NCI-H510A (cell line): ENCODE data around the gene AURKAIP1.

ENCODE experiments used
- DNase-seq: peaks from one replicate; lab custom pipeline; 2025; lab: John Stamatoyannopoulos, UW

The AURKAIP1 gene

DNA sequence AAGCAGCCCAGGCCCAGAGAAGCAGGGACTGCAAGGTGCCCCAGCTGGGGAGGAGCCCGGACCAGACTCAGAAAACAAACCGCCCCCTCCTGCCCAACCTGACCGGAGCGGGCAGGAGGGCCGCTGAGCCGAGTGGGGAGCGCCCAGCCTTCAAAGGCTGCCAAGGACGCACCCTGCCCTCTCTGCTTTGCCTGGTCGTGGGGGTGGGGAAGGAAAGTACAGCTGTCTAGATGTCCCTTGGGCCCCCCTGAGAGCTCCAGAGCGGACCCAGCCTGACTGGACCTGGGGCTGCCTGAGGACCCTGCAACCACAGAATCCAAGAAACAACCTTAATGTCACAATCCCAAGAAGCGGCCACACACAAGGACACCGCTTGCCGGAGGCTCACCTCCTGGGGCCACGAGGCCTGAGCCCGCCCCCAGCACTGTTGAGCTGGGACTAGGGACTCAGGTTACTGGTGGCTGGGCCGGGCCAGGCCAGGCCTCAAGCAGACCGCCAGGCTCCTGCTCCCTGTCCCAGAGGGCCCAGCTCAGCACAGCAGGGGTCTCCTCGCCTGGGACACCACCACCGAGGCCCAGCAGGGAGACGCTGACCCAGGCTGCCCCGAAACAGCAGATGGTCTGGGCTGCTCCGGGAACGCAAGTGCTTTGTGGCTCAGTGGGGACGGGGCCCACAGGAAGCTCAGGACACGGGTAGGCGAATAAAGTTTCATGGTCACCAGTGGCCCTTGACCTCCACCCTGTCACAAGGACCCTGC, 27.2 kb downstream of the AURKAIP1 start:
- peak; percentile 78 for DNase-seq

DNA sequence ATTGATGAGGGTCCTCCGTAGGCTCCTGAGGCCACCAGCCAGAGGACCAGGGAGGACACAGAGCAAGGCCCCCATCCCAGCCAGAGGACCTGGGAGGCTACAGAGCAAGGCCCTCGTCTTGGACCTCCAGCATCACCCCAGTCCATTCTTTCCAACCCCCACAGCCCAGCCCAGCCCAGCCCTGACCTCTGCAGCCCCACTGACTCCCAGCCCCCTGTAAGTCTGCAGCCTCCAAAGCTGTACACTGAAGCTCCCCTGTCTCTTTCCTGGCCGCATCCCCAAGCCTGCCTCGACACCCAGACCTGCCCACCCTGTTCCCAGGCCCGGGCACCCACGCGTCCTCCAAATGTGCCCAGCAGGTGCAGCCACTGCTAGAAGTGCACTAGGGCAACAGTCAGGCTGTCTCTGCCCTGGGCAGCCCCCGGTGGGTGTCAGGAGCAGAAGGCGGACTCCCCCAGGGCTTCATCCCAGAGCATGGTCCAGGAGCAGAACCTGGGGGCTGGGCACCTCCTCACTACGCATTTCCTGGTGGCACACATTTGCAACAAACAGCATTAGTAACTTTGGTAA, 27.9 kb downstream of the AURKAIP1 start:
- DNase-seq, result no peak

DNA sequence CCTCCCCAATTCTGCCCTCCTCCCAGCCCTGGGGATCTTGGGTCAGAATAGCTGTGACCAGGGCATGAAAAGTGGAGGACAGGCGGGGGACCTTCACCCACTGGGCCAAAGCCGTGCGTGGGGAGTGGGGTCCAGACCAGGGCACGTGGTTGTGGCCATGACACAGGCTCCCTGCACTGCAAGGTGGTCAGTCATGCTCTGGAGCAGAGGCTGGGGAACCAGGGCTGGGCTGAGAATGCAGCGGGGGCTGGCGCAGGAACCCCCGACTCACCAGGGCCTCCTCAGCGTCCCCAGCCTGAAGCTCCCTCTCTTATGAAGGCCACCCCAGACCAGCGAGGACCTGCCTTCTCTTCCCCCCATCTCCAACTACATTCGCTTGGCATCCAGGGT, 28.5 kb downstream of the AURKAIP1 start:
- DNase-seq, result no peak

DNA sequence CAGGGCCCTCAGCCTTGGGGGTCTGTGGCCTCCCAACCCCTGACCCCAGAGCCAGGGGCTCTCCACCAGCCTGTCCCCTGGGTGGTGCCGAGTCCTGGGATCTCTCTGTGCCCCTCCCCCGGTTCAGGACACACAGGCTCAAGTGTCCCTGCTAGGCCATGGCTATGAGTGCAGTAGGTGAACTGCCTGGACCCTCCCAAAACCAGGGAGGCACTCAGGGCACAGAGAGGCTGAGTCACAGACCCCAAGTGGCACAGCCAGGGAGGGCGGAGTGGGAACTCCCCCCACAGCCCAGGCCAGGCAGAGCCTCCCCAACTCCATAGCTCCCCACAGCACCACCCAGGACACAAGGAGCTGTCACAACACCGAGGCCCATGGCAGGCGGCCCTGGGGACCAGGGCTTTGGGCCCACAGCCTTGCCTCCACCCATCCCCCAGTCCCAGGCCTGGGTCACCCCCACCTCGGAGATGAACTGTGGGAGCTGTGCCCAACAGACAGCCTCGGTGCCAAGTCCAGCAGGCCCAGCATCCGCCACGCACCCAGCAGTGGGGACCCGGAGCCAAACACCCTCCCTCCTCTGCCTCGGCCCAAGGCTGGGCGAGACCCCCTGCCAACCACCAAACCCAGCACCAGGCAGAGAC, 29.0 kb downstream of the AURKAIP1 start:
- no peak for DNase-seq

DNA sequence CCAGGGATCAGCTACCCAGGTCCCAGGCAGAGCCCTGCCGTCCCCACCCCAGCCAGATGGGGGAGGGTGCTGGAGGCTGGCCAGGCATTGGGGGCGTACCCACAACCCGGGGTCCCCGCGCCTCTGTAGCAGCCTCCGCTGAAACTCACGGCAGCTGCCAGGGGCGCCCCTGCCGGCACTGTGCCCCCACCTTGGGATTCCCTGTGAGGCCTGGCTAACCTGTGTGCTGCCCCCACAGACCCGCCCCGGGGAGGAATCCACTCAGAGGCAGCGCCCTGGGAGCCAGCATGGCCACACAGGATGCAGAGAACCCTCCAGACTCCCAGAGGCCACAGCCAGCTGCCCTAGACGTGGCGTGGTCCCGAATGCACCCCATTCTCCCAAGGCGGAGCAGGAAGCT, 29.6 kb downstream of the AURKAIP1 start:
- DNase-seq, result no peak

DNA sequence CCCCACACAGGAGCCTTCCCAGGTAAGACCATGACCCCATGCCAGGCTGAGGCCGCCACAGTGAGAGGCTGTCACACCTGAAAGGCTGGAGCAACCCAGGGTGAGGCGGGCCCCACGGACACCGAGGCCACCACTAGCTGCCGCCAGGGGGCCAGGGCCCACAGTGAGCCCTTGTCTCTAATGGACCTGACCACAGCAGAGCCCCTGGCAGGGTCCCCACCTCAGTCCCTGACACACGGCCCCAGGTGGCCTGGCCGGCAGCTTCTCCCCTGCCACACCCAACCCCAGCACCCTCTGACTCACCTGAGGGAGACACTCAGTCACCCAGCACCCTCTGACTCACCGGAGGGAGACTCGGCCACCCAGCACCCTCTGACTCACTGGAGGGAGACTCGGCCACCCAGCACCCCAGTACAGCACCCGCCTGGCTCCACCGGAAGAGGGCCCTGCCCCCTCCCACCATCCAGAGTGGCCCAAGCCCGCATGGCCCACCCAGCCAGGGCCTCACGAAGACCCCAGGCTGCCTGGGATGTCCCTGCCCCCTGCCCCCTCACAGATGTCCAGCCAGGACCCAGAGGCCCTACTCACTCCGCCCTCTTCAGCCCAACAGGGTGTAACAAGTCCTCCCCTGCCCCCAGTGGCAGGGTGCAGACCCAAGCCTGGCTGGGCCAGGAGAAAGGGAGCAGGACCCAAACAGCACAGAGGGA, 30.2 kb downstream of the AURKAIP1 start:
- no peak for DNase-seq

DNA sequence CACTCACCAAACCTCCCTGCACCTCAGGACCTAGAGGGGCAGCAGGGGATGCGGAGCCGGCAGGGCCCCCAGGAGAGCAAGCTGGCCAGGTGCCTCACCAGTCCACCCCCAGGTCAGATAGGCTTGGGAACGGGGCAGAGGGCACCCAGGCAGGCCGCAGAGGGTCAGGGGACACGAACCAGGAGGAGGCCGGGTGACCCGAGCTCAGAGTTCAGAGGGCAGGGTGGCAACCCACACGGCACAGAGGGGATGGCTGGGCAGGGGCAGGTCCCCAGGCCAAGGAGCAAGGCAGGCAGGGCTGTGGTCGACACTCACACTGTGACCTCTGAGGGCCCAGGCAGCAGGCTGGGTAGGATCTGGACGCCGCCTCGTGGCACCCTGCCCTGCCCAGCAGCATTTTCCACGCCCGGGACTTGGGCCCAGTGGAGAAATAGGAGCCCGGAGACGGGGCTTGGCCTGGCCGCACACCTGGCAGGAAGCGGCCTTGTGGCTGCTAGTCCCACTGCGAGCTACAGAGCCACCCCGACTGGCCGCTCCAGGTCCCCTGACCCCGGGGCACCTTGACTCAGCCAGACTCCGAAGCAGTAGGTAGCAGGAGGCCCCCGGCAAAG, 31.1 kb downstream of the AURKAIP1 start:
- no peak for DNase-seq

DNA sequence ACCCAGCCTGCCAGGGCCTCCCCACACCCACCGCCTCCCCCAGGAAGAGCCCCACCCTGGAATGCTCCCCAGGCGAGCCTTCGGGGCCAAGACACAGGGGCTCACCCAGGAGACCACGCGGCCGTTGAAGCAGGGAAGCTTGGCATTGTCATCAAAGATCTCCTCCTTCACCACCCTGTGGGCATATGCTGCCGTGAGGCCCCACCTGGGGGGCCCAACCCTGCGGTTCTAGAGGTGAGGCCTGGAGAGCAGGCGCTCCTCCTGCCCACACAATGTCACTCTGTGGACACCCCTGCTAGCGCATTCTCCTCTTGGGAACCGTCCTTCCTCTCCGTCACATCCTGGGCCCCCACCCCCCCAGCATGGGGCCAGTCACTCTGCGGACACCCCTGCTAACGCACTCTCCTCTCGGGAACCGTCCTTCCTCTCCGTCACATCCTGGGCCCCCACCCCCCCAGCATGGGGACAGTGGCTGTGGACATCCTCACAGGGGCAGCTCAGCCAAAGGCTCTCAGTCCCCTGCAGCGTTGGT, 32.4 kb downstream of the AURKAIP1 start:
- DNase-seq, result no peak

DNA sequence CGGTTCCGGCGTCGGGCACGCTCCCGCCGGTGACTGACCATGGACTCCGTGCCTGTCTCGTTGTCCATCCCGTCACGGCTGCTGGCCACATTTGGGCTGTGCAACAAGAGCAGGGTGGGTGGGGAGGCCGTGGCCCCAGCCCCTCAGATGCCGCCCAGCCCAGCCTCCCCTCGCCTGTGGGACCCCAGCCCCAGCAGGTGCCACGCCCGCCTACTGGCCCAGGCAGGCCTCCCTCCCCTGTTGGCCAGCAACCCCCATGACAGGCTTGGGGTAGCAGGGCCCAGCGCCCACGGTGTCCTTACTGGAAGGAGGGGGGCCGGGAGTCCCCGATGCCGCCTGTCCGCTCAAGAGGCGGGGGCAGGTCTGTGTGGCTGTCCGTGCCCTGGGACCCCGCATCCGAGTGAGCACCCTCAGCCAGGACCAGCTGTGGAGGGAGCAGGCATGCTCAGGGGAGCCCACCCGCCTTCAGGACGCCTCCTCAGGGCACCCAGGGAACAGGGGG, 32.9 kb downstream of the AURKAIP1 start:
- DNase-seq, result no peak

DNA sequence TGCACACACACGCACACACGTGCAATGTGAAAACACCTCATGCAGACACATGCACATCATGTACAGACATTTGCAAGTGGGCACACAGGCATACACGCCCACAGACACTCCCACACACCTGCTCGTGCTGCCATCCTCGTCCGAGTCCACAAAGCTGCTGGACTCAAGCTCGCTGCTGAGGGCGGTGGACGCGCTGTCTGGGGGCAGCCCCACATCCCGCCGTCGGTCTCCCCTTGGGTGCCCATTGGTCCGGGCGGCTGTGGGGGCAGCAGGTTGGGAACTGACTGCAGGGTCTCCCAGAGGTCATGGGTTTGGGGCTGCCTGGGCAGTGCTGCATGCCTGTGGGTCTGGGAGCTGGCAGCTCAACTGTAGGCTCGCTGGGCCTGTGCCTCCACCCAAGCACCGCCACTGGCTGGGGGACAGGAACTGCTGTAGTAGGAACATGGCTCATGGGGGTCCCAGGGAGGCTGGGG, 33.4 kb downstream of the AURKAIP1 start:
- DNase-seq, result no peak

DNA sequence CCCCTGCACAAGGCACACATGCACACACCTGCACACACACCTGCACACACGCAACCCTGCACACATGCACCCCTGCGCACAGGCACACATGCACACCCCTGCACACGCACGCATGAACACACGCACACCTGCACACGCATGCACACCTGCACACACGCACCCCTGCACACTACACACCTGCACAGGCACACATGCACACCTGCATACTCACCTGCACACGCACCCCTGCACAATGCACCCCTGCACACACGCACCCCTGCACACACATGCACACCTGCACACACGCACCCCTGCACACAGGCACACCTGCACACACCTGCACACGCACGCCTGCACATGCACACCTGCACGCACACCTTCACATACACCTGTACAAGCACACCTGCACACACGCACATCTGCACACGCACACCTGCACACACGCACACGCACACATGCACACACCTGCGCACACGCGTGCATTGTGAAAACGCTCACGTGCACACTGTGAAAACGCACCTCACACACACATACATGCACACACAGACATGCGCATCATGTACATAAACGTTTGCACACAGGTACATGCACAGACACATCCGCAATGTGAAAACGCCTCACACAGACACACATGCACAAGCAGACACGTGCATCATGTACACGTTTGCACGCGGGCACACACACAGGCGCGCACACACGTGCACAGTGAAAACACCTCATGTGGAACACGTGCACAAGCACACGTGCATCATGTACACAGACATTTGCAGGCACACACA, 34.0 kb downstream of the AURKAIP1 start:
- DNase-seq, result no peak

DNA sequence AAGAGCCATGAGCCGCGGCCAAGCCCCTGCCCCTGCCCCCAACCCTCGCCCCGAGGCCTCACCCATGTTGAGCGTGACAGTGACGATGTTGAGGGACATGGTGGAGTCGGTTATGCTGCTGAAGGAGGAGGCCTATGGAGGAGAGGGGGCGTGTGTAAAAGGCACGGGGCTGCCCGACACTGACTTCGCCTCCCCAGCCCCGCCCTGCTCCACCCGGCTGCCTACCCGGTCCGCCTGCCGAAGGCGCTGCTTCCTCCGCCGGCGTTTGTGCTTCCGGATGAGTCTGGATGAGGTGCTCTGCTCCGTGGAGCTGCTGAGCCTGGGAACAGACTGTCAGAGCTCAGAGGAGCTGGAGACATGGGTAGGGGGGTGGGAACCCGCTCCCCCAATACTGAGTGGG, 34.8 kb downstream of the AURKAIP1 start:
- DNase-seq, result no peak

DNA sequence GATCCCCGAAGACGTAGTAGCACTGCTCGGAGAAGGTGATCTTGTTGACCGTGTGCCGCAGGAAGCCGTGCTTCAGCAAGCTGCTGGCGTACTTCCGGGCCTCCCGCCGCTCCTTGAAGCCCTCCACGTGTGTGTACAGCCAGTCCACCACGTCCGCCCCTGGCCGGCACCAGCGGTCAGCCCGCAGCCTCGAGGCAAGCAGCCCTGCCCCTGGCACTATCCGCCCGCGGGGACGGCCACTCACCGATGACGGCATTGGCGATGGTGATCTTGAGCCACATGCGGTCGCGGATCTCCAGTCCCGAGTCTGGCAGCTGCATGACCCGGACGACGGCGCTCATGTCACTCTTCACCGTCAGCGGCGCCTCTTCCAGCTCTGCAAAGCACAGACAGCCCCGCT, 36.7 kb downstream of the AURKAIP1 start:
- no peak for DNase-seq

DNA sequence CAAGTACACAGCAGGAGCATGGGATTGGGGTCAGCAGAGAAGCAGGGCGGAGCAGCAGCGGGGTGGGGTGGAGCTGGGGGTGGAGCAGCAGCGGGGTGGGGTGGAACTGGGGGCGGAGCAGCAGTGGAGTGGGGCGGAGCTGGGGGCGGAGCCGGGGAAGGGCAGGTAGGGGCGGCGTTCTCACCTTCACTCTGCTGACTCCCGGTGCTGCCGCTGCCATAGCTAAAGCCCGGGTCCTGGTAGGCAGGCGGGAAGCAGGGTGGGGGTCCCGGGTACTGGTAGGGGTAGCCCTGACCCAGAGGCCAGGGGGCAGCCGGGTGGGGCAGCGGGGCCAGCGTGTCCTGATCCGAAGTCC, 37.2 kb downstream of the AURKAIP1 start:
- DNase-seq, result no peak

DNA sequence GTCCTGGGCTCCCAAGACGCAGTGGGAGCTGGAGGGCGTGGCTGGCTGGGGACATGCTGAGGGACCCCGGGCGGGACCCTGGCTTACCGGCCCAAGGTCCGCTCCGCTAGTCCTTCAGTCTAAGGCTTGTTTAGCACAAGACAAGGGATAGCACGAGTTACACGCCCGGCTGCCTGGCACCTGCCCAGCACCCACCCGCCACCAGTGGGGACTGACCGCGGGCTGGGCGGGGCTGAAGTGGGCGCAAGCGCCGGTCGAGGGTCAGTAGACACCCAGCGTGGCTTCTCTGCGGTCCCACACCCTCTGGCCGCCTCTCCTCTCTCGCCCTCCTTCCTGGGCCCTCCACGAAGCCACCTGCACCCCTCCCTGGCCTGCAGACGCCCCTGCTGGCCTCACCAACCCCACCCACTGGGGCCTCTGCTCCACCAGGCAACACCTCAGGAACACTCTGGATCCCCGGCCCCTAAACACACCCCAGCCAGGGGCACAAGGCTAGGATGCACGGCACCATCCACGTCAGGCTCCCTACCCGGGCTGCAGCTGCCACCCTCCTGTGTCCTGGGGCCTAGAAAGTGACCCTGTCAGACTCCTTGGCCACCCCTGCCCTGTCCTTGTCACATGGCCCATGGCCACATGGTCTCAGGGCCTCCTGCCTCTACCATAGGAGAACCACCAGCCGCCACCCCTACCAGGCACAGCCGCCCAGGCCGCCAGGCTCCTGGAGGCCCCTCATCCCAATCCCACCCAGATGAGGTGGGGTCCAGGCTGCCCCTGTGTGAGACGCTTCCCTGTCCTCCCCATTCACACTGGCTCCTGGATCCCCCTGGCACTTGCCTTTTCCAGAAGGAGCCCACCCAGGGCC, 37.8 kb downstream of the AURKAIP1 start:
- DNase-seq, result no peak

DNA sequence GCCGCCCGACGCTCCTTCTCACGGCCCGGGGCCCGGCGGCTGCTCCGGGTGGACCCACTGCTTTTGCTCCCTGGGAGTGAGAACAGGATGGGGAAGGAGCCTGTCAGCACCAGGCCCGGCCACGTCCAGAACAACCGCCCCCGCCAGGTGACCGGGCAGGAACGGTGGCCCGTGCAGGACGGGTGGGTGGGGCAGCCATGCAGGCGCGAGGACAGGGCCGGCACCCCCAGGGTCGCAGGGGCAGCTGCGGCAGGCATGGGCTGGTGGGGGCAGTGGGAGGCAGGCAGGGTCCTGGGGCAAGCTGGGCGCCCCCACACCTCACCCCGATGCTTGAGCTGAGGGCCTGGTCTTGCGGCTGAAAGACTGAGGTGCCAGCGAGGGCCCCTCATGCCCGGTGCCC, 38.6 kb downstream of the AURKAIP1 start:
- DNase-seq, result no peak

DNA sequence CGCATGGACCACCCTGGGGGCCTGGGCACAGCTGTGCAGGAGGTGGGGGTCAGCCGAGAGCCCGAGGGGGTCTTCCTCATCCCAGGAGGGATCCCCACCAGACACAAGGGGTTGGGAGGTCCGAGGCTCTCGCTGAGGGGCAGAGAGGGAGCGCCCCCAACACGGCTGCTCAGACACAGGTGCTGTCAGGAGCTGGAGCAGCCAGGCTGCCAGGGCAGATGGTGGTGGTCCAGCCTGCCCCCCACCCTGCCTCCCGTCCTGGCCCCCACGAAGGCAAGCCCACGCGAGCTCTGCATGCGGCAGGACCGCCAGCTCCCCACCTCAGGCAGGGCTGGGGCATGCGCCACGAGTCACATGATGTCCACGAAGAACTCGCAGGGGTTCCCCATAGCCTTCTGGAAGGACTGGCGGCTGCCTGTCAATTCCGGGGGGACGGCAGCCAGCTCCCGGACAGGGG, 39.2 kb downstream of the AURKAIP1 start:
- DNase-seq, result no peak

DNA sequence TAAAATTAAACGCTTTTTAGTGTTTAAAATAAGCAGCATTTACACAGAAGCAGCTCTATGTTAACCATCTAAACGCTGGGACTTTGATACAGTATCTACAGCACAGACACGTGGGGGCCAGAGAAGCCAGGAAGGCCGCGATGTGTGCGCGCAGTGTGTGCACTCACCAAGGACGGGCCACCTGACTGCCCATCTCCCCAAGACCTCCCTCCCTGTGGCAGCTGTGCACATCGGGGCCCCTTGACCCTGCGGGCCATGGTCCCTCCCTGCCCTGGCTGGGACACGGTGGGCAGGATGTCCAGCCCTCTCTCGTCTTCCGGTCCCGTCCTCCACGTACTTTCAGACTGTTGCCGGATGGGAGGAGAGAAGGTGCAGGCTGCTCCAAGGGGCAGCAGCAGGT, 39.7 kb downstream of the AURKAIP1 start:
- DNase-seq, result no peak

DNA sequence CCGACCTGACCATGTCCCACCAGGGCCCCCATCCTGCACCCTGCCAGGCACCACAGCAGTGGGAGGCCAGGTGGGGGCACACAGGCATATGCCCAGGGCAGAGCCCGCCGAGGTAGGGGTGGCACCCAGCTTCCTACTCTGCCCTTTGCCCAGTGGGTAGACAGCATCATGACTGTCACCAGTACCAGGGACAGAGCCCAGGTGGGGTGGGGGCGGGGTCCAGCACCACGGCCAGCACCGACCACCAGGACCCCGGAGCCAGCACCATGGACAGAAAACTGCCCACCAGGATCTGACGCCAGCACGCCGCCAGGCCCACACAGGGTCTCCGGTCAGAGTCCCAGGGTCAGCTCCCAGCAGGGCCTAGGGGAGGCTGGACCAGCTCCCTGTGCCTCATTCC, 40.2 kb downstream of the AURKAIP1 start:
- DNase-seq, result no peak

DNA sequence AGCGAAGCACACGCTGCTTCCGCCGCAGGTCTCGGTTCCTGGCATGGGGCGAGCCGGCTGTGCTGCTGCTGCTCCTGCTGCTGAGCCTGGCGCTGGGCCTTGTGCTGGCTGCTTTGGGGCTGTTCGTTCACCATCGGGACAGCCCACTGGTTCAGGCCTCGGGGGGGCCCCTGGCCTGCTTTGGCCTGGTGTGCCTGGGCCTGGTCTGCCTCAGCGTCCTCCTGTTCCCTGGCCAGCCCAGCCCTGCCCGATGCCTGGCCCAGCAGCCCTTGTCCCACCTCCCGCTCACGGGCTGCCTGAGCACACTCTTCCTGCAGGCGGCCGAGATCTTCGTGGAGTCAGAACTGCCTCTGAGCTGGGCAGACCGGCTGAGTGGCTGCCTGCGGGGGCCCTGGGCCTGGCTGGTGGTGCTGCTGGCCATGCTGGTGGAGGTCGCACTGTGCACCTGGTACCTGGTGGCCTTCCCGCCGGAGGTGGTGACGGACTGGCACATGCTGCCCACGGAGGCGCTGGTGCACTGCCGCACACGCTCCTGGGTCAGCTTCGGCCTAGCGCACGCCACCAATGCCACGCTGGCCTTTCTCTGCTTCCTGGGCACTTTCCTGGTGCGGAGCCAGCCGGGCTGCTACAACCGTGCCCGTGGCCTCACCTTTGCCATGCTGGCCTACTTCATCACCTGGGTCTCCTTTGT, 41.3 kb downstream of the AURKAIP1 start:
- no peak for DNase-seq
